Pons (tissue), 1 donor: ENCODE data around the gene LRBA.
A peak's percentile ranks its signal among the peaks of the same experiment; 100 is the strongest.

Experiments used
- DNase-seq: peaks from one replicate; pipeline ENCODE4 v3.0.0-alpha.2; 2016; ENCODE audit warnings: low spot score

LRBA gene

DNA sequence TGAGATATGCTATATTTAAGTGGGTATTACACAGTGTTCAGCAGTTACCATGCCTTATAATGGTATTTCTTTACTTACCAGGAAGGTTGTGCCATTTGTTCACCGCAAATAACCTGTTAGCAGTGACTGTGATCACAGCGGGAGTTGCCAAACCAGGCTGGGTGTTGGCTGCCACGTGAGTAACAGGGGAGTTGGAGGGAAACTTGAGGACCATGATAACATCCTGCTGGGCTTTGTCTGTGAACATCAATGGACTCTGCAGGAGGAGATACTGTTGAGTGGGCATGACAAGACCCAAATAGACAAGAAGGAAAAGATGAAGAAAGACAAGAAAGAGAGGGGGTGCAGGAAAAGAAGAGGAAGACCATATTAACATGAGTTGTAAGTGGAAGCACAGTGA is 694.0 kb downstream of the LRBA start:
- no peak for DNase-seq

DNA sequence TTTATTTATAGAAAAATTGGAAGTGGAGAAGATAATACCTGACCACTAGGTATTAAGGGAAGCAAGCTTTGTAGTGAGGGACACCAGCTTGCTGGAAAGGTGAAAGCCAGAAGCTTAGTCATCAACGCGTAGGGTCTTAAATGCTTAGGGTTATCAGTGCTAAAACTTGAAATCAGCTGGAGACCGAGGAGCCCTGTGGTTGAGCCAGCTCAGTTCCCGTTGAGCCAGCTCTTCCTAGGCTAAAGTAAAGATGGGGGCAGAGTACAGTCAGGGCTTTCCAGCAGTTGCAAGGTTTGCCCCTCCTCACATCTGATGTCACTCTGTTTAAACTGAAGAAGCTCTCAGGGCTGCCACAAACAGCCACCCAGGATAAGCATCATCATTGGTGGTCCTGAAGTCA is 696.1 kb downstream of the LRBA start:
- DNase-seq, result no peak

DNA sequence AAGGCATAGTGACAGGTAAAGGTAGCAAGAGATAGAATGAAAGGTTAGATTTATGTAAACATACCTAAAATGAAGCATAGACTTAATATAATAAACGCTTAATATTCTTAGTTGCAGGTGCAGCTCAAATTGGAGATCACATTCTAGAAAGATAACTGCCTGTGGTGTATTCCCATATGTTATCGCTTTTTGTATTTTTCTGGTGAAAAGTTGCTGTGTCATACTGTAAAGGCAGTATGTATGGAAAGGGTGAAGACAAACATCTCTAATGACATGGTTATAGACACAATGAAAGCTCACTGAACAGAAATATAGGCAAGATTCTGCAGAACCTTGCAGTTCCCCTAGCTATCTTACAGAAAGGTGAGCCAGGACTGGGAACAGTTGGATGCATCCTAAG is 696.6 kb downstream of the LRBA start:
- no peak for DNase-seq

DNA sequence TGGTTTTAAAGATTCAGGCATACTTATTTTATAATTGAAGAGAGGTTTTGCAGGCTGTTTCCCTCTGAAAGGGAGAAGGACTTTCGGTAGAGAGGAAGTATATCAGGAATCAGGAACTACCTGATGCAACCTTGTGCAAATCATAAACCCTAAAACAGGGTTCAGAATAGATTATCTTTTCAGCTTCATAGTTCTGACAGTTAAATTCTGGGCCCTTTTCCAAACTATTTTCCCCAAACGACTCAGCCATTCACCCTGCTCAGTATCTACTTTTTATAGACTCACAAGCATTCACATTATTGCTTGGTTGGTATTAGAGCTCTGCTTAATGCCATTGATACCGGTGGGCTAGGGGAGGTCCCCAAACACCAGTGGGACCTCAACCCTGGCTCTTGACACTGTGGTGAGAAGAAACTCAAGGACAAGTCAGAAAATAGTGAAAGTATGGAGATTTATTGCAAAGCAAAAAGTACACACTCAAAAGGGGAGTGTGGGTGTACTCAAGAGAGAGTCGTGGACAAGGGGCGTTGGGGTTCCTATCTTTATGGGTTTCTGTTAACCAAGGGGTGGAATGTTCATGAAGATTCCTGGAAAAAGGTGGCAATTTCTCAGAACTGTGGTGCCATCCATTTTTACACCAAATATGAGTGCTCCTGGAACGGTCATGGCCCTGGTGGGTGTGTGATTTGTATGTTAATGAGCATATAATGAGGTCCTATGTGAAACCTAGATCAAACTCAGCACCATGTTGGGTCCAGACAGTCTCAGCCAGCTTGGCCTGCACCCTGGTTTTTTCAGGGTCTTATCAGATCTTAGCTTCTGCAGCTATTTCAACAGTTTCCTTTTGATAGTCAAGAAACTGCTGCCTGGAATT is 698.5 kb downstream of the LRBA start:
- no peak for DNase-seq

DNA sequence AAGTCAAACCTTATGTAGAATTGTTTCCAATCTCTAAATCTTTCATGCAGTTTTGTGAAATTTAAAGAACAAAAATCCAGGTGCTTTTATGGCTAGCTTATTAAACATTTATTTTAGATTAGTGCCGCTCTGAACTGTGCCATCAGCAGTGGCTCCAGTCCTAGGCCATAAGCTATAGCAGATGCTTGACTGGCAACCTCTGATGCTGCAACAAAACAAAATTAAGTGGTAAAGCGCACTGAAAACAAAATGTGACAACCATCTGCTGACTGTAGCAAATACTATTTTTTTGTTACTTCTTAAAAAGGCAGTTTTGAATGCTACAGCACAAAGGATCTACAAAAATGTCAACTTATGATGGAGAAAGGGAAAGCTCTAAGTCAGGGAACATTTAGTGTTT is 699.4 kb downstream of the LRBA start:
- DNase-seq, result no peak

DNA sequence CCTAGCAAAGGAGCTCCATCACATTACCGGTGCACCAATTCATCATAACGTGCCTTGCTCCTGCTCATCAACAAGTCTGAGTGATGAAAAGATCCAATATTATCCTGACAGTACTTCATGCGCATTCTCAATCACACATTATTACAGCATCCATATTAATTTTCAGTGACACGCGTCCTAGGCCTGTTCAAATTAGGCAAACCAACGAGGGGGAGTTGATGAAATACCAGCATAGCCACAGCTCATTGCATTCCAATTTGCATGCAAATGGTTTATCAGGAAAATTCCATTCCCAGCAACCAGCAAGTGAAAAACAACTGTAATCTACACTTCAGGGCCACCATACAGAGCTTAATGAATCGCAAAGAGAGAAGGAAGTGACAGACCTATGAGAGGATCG is 699.9 kb downstream of the LRBA start:
- no peak for DNase-seq

DNA sequence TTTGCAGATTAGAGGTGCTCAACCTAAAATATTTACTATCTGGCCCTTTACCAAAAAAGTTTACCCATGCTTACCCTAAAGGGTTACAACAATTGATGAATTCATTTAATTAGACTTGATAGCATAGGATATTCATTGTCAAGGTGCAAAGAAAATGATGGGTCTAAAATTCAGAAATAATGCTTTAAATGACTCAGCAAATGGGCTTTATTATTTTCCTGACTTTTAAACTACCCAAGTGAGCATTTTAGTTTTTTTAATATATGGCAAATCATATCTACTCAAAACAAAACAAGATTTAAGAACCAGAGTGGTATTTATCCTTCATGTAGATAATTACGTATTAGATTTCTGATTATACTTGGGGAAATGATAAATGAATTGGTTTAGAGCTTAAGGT is 701.1 kb downstream of the LRBA start:
- no peak for DNase-seq

DNA sequence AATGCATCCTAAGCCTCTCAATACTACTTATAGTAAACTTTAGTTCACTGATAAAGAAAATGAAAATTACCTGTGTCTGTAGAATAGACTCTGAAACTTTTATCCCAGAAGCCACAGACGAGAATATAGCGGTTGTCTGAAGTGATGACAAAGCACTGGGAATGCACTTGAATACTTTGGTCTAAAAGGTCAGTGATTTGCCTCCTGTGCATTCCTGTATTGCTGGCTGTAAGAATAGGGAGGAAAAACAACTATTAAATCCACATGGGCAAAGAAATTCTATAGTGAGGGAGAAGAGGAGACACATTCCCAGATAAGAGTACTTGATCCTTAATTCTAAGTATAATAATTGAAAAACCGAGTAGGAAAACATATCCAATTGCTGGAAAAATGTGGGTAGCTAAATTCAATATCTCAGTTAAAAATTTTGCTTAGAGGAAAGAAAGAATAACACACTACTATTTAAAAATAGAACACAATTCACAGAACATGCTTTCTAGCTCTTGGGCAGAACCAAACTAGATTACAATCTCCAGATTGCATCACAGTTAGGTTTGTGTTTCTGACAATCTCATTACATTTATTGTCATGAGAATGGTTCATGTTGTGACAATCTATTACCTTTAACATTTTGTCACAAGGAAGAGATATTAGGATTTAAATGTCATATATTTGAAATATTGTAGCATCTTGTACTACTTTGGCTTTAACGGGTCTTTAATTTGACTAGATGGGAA is 704.8 kb downstream of the LRBA start:
- DNase-seq, result no peak

DNA sequence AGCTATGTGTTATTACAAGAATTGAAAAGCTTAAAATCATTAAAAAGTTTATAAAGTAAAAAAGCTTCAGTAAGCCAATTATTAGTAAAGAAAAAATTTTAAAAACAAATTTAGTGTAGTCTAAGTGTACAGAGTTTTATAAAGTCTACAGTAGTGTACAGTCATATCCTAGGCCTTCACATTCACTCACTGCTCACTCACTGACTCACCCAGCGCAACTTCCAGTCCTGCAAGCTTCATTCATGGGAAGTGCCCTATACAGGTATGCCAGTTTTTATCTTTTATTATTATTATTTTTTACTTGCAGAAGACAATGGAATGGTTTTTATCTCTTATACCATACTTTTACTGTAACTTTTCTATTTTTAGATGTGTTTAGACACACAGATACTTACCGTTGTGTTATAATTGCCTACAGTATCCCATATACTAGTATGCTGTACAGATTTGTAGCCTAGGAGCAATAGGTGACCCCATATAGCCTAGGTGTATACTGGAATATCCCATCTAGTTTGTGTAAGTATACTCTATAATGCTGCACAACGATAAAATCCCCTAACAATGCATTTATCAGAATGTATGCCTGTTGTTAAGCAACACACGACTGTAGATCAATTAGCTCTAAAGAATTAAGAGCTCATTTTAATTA is 706.1 kb downstream of the LRBA start:
- DNase-seq, result no peak

DNA sequence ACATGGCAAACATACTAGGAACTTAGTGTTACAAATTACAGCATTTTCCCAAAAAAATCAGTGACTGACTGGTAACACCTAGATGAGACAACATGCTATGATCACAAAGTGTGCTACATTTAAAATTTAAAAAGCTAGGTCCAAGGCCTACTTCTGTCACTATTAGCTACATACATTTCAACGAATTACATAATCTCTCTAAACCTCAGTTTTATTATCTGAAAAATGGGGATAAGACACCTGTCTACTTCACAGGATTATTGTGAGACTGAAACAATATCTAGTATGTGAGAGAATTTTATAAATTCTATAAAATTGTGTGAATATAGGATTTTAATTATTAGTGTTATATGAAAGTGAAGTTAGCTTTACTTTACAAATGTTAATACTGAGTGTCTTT is 708.4 kb downstream of the LRBA start:
- no peak for DNase-seq

DNA sequence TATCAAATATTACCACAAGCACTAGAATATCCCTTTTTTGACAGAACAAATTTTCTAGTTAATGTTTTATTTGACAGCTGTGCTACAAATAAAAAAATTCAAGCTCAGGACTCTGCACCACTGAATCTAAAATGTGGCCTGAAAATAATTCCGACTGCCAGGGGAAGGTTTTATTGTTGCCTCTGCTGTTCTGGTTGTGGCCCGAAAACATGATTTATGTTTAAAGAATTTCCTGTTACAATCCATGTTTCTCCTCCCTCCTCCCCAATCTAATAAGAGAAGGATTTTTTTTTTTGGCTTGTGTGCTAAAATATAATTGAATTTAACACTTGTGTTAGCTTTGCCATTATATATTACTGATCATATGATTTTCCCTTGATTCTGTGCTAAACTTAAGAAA is 709.1 kb downstream of the LRBA start:
- no peak for DNase-seq

DNA sequence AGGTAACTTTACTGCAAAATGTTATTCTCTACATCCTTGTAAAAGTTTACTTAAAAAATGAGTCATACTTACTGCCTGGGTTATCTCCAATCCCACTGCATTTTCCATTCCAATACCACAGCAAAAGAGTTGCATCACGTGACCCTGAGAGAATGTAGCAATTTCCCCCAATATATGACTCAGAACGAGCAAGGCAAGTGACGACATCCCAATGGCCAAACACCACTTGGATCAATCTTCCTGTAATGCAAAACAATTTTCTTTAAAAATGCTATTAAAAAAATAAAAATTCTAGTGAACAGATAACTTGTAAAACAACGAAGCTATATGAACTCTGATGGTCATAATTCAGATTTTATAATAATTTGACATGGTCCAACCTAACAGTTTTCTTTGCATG is 712.5 kb downstream of the LRBA start:
- no peak for DNase-seq

DNA sequence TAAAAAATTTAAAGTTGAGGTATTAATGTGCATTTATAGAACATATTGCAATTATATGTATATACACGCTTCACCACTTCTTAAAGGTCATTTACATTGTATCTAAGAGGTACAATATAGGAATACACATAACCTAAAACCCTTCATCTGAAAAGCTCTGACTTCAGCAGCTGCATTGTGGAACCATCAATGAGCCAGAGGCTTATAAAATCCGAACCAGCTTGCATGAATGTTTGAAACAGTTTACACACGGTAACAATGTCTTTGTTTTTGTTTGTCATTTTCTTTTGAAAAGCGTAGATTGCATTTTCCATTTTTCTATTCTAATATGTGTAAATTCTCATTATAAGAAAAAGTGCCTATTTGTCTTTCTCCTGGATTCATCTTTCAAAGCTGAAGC is 715.3 kb downstream of the LRBA start:
- no peak for DNase-seq

DNA sequence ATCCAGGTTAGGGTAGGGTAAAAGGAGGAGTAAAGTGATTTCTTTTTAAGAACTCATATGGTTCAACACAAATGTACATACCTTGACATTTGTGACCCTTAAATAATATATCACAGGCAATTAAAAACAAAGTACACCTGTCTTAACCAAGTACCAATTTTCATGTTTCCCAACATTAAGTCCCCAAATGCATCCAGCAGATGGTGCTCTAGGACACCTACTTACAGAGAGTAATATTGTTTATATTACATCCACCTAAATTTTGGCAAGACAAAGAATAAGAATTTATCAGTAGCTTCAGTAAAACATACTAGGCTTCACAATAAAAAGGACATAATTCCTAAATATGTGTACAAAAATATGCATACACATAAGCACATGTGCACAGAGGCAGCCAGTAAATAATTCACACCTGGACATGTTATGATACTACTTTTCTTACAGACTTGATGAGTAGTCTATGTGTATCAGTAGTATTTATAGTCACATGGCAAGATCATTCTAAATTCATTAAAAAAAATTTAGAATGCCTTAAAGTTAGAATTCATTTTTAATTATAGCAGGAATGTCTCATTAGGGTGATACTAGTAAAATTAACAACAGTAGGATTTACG is 717.1 kb downstream of the LRBA start:
- DNase-seq, result peak; percentile 76

DNA sequence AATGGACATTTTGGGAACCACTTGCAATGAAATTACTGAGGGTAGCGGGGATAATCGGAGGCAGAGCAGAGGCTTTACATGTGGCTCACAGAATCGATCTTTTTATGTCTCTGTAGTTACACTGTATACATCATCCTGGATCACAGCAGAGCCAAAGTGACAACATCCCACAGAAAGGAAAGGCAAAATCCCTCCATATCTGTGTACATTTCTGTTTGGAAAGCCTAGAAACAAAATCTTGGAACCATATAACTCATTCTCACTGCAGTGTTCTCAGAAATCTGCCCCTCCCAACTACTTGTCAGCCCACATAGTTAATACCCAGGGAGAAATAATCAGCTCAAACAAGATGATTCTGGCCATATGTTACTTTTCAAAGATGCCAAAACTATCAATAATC is 725.2 kb downstream of the LRBA start:
- DNase-seq, result no peak

DNA sequence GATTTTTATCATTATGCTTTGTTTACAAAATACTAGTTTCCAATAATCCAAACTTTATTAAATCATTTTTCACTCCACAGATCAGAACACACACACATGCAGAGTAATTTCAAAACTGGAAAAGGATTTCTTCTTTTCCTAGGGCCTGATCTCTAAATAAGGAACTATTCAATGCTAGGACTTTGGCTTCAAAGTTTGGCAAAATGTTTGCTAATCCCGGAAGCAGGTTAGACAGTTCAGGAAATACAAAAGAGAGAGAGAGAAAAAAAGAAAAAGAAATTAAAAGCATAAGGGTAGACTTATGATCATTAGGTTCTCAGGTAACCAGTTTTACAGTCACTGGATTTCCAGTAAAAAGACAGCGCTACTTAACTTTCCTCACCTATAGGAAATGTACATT is 725.9 kb downstream of the LRBA start:
- no peak for DNase-seq

DNA sequence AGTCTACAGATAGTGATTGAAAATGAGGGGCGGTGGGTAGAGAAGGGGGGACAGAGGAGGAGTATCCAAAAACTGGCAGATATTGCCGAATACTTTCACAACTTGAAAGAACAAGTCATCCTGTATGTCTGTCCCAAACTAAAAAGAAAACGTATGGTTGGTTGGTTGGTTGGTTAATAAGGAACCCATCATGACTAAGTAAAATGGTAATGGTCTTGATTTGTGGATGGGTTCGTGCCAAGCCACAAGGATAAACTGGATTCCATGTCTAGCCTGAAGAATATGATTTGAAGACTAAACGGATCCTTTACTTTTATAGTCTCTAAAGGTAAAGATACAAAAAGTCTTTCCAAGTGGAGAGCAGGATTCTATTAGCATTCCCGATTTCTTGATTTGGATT is 728.4 kb downstream of the LRBA start:
- no peak for DNase-seq

DNA sequence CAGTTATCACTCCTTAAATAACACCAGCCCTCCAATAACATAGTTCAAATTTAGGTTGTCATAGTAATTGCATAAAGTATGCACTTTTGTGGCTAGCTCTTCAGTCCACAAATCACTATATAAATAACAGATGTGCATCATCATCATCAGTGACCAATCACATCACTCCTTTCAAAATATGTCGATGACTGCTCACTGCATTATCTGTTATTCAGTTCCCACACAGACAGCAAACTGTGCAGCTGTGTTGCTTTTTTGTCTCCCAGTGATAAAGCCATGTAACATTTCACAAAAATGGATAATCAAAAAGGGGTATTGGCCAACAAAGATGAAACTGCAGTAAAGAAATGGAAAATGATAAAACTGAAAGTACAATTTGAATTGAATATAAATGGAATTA is 731.4 kb downstream of the LRBA start:
- no peak for DNase-seq

DNA sequence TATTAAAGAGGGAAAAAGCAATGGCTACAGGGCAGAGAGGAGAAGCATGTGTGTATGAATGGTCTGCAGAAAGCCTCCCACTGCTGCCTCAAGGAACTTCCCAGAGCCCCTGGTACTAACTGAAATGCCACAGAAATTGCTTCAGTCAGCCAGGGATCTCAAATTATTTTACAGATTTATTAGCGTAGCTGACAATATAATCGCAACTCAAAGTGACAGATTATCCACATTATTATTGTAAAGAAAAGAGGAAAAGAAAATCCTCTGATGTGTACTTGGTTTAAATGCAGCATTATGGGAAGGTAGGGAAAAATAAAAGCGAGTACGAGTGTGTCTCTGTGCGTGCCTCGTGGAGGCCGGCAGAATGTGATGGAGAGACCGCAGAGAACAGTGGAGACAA is 734.1 kb downstream of the LRBA start:
- DNase-seq, result no peak

DNA sequence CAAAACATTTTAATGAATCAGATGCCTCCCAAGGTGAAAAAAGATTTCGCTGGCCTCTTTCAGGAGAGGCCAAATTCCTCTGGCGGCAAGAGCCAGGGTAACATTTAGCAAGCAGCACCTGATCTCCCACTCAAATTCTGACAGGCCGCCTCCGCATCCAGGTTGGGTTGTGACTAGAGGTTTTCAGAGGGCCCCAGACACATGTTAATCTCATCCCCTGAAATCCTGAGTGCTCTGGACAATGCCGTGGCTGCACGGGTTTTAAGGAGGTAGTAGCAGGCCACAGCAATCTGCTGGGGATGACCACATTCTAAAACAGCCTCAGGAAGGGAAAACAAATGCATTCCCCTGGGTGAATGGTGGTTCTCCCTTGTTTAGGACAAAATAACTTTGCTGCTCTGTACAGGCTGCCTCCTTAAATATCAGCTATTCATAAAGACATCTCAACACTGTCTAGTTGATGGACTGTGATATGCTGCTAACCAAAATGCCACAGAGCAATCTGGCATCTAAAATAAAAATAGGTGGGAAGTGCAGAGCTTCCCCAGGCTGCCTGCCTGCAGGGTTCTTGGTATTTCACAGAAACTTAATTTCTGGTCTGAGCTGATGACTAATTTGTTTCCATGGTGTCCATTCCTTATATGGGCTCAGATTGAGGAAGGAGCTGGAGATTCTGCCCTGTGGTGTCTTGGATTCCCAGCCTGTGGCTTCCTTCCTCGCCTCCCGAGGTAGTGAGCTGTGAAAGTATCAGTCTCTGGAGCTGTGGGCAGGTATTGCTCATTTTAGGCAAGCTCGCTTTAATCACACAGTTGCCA is 734.8 kb downstream of the LRBA start:
- DNase-seq, result no peak

DNA sequence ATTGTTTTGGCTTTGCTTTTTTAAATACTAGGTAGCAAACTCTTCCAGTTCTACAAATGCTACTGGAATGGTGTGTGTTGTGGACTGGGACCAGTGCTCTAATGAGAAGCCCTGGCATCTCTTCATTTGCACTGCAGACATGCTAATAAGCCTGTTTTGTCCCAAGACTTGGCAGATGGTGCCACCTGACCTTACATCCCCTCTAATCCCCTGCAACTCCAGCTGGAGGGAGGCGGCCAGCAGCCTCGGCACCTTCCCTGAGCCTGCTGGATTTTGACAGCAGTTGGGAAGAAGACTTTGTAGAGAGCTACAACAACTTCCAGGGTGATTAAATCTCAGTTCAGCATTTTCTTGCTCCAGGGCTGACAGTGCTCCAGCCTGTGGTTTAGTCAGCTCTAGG is 736.9 kb downstream of the LRBA start:
- no peak for DNase-seq

DNA sequence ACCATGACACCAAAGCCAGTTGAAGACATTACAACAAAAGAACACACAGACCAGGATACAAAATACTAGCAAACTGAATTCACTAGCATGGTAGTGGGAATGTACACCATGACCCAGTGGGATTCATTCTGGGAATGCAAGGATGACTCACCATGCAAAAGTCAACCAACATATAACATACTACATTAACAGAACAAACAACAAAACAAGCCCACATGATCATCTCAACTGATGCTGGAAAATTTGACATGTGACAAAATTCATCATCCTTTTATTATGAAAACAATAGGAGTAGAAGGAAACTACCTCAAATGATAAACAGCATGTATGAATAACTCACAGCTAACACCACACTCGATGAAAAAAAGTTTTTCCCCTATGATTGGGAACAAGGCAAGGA is 746.6 kb downstream of the LRBA start:
- no peak for DNase-seq
